Embryonic facial prominence (tissue), 1 donor: ENCODE measurements around the gene NLRP12.
"Not testable (repeated sequence)": the region's sequence is repeated elsewhere in the genome, so short reads cannot be mapped to it uniquely, and the experiment has no call there.

ENCODE experiments used
- DNase-seq: peaks from one replicate; pipeline ENCODE4 v3.0.0-alpha.2; 2016; ENCODE audit errors: extremely low spot score

Gene NLRP12, protein sequence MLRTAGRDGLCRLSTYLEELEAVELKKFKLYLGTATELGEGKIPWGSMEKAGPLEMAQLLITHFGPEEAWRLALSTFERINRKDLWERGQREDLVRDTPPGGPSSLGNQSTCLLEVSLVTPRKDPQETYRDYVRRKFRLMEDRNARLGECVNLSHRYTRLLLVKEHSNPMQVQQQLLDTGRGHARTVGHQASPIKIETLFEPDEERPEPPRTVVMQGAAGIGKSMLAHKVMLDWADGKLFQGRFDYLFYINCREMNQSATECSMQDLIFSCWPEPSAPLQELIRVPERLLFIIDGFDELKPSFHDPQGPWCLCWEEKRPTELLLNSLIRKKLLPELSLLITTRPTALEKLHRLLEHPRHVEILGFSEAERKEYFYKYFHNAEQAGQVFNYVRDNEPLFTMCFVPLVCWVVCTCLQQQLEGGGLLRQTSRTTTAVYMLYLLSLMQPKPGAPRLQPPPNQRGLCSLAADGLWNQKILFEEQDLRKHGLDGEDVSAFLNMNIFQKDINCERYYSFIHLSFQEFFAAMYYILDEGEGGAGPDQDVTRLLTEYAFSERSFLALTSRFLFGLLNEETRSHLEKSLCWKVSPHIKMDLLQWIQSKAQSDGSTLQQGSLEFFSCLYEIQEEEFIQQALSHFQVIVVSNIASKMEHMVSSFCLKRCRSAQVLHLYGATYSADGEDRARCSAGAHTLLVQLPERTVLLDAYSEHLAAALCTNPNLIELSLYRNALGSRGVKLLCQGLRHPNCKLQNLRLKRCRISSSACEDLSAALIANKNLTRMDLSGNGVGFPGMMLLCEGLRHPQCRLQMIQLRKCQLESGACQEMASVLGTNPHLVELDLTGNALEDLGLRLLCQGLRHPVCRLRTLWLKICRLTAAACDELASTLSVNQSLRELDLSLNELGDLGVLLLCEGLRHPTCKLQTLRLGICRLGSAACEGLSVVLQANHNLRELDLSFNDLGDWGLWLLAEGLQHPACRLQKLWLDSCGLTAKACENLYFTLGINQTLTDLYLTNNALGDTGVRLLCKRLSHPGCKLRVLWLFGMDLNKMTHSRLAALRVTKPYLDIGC

GRCh38 chr19:53824134-53824611 is at the start of gene NLRP12:
Gene NLRP12, minus strand, starts transcription at chr19:53824314. Its CDS starts 140 bp downstream, at chr19:53824174.
- no peak for DNase-seq

DNA sequence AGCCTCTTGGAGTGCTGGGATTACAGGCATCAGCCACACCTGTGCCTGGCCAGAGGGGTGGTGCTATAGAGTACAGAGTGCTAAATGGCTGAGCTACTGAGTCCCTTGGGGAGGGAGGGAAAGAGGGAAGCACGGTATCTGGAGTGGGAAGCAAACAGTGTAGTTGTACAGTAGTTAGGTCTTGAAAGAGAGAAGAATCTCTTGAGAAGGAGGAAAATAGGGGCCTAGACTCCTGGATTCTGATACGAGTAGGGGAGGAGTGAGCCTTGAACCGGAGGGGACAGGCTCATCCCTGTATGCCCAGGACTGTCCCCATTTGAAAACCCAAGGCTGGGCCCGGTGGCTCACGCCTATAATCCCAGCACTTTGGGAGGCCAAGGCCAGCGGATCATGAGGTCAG is 48.6 kb upstream of the NLRP12 start:
- no peak for DNase-seq

DNA sequence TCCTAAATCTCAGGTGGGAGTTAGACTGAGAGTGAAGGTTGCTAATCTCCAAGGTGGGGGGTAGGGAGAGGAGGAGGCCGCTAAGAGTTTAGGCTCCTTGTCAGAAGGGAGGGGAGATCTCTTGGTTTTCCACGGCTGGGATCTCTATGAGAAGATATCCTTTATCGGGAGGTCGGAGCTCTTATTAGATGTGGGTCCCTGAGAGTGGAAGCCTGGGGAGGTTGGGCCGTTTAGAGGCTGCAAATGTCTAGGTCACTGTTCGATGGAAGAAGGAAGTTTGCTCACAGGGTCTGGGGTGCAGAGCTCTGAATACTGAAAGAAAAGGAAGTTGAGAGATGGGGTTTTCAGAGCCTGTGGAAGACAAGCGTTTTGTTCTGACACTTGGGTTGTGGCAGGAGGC is 47.3 kb upstream of the NLRP12 start:
- no peak for DNase-seq

DNA sequence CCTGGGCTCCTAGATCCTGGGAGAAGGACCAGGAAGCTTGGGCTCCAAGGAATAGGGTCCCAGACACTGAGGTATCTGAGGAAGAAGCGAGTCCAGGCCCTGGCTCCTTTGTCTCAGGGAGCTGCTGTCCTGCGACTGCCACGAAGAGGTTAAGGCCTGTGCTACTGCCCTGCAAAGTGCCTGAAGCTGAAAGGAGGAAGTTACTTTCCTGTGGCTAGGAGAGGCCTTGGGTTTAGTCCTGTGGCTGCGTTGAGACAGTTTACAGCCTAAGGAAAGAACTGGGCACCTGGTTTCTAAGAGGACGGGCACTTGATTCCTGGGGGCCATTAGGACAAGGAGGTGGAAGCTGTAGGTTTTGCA is 46.4 kb upstream of the NLRP12 start:
- no peak for DNase-seq

- not testable (repeated sequence) for DNase-seq
Measured at GRCh38 chr19:53869805-53870484, 45.8 kb upstream of the NLRP12 start.

DNA sequence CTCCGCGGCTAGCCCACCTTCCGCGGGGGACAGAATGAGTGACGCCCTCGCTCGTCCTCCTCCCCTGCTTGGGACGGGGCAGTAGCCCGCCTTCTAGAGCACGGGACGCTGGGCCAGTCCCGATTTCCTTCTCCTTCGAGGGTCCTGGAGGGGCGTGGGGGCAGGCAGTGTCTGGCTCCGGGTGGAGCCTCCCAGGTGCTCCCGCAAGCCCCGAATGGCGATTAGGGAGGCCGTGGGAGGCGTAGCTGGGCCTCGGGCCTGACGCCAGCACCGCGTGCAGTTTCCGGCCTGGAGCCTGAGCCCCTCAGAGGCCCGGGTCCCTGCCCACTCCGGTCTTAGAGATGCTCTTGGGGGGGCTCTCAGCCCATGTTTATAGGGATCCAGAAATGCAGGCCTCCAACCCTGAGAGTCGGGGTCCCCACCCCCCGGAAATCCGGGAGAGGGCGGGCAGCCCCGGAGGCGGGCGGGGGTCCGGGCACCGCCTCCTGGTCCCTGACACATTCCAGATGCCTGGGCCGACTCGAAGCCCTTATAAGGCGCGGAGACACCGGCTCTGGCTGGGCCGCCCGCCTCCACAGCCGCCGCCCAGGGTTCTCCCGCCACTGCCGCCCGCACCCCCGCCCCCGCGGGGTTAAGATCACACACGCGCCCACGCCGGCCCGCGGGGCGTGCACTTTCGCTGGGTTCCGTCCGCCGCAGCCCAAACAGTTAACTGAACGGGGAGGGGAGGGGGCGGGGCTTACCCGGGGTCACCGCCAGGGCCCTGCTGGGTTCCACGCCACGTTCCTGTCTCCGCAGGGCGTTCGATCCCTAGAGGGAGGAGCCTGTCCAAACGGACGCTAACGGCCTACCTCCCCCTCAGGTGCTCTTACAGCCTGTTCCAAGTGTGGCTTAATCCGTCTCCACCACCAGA is 45.0 kb upstream of the NLRP12 start:
- DNase-seq, result peak; percentile 78

GRCh38 chr19:53868091-53868891 is 44.2 kb upstream of the NLRP12 start:
- no peak for DNase-seq

DNA sequence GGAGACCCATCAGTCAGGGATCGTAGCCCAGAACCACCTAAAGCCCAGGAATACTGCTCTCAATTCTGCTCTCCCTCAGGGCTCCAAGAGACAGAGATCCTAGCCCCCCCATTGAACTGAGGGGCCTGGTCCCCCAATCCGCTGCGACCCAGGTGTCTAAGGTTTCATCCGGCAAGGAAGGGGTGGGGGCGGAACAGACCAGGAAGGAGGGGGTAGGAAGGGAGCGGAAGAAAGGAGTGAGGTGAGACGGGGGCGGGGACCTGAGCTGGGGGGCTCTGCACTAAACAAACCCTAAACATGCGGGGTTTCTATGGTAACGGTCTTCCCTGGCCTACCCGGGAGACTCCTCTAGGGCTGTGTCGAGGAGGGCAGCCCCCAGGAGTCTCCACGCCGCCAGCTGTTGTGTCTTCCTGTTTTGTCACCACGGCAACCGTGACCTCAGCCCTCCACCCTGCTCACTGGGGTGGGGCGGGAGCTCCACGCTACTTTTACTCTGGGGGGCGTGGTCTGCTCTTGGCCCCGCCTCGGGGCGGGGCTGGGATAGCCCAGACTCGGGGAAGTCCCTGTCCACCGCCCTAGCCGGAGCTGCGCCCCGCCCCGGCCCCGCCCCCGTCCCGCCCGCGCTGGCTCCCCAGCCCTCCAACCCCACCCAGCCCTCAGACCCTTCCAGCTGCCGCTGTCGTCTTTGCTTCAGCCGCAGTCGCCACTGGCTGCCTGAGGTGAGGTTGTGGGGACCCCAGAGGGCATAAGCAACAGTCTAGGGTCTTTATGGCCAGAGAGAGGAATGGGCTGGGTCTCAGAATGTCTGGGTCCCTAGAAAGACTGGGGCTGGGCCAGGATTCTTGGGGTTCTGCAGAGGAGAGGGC is 43.3 kb upstream of the NLRP12 start, which contains the start of gene MYADM:
MYADM (plus strand) TSS at position 659 of the 866 bp plus-strand sequence. CDS start 5,647 bp downstream, outside the sequence.
- peak; percentile 98 for DNase-seq

- no peak for DNase-seq
Measured at GRCh38 chr19:53866865-53867224, 42.7 kb upstream of the NLRP12 start.

DNA sequence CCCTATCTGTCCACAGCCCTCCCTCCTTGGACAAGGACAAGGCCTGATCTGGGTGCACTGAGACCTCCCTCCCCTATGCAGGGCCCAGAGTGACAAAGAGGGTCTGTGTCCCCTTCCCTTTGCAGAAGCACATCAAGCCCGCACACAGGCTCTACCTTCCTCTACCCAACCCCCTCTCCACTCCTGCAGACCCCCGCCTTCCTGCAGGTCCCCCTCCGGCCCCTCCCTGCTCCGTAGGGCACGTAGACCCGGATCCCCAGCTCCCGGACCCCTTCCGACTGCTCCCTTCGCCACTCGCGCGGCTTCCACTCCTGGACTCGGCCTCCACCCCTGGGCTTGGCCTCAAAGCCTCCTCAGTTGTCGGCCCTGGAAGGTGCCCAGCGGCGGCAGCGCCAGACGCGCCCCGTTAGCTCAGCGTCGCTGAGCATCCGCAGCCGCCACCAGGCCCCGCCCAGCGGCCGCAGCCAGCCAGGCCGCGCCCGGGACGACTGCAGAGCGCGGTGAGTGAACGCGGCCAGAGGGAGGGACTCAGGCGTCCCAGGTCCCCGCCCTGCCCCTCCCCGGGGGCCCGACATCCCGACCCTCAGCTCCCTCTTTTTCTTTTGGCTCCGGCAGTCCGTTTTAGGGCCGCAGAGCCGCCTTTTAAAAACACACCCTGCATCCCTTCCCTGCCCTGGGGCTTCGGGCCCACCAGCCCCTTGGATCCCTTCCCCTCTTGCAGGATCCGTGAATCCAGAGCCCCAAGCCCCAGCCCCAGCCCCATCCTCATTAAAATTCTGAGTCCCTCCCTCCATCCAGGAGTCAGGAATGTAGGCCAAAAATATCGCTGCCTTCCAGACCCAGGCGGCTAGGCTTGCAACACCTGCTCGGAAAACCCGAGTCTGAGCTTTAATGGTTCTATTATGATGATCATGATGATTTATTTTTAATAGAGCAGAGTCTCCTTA is 42.1 kb upstream of the NLRP12 start:
- no peak for DNase-seq

DNA sequence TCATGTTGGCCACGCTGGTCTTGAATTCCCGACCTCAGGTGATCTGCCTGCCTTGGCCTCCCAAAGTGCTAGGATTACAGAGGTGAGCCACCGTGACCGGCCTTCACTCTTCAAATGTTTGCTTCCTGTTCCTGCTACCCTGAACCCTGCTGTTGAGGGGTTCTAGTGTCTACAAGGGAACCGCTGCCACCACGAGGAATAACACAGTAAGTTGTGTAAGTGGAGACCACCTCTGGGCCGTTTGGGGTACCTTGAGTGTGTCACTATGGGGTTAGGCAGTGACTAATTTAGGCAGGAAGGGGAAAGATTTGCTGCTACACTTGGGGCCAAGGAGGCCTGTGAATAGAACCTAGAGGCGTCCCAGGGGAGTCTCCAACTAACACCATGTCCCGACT is 41.4 kb upstream of the NLRP12 start:
- DNase-seq, result no peak

GRCh38 chr19:53864308-53864836 is 40.3 kb upstream of the NLRP12 start:
- DNase-seq, result no peak

GRCh38 chr19:53853707-53854106 is 29.6 kb upstream of the NLRP12 start:
- no peak for DNase-seq

GRCh38 chr19:53849237-53849676 is 25.1 kb upstream of the NLRP12 start:
- no peak for DNase-seq

GRCh38 chr19:53847555-53847954 is 23.4 kb upstream of the NLRP12 start:
- DNase-seq, result no peak

GRCh38 chr19:53844849-53845246 is 20.7 kb upstream of the NLRP12 start:
- no peak for DNase-seq

- not testable (repeated sequence) for DNase-seq
Measured at GRCh38 chr19:53840914-53841313, 16.8 kb upstream of the NLRP12 start.
